Tibial nerve (tissue), 4 donors: ENCODE measurements around the gene TMUB2. TPM values are rescaled to one million over a fixed set of nuclear protein-coding genes. Genes with fewer than 3 reads are reported as not detected.

Source experiments
- DNase-seq, 2 donors: peaks; one replicate each; pipeline ENCODE4 v3.0.0-alpha.2; 2019; ENCODE audit warnings: low spot score in 2 of 2
- H3K27ac ChIP-seq, 4 donors: fragments of 200-600 bp; sonication (generic) in 3 of 4; one replicate each; pipeline ENCODE4 v1.5.1; 2017 to 2019; ENCODE audit warnings: mild to moderate bottlenecking in 1 of 4
- H3K27me3 ChIP-seq, 2 donors: fragments of 200-600 bp; sonication (generic) in 1 of 2; one replicate each; pipeline versions ENCODE4 v1.5.1 to v1.6.0; 2017 to 2019
- H3K36me3 ChIP-seq, 3 donors: fragments of 200-600 bp; sonication (generic); one replicate each; pipeline ENCODE4 v1.5.1; 2018 to 2019
- H3K4me1 ChIP-seq, 4 donors: fragments of 200-600 bp; sonication (generic) in 3 of 4; one replicate each; pipeline ENCODE4 v1.5.1; 2017 to 2019
- H3K4me3 ChIP-seq, 4 donors: fragments of 200-600 bp; sonication (generic) in 3 of 4; one replicate each; pipeline ENCODE4 v1.5.1; 2017 to 2019; ENCODE audit warnings: mild to moderate bottlenecking in 1 of 4, moderate library complexity in 1 of 4
- H3K9me3 ChIP-seq, 4 donors: fragments of 200-600 bp; sonication (generic) in 3 of 4; one replicate each; pipeline ENCODE4 v1.5.1; 2017 to 2019
- EP300 ChIP-seq, 2 donors: sonication (generic); formaldehyde crosslinking; IDR thresholded peaks; one replicate each; pipeline ENCODE4 v1.6.1; 2017; ENCODE audit warnings: antibody characterized with exemption in 2 of 2, mild to moderate bottlenecking in 1 of 2
- POLR2A ChIP-seq, 2 donors: fragments of 450-650 bp; IDR thresholded peaks; one replicate each; pipeline ENCODE4 v1.6.1; 2017; ENCODE audit warnings: antibody characterized with exemption in 2 of 2, mild to moderate bottlenecking in 2 of 2, moderate library complexity in 2 of 2
- WGBS, 2 donors: methylation state at CpG; one replicate each; pipeline ENCODE4 v1.1.5; 2018; 5-methylcytosine and 5-hydroxymethylcytosine counted together
- total RNA-seq, 4 donors: library from RNA; depleted of rRNA; stranded (reverse); fragments of >200 nt; gene quantifications; one replicate each; pipeline ENCODE4 v1.1.0, GENCODE V29; 2016
- TF ChIP-seq, protein P1 (sequence below), 5 experiments: fragments of 200-600 bp in 3 of 5; fragments of 450-650 bp in 2 of 5; sonication (generic) in 3 of 5; IDR thresholded peaks; one replicate each; pipeline ENCODE4 v1.5.1; 2016 to 2019; ENCODE audit warnings: antibody characterized with exemption in 5 of 5, mild to moderate bottlenecking in 3 of 5, moderate library complexity in 2 of 5

The TMUB2 gene
- total RNA-seq, 4 donors from 2014 or later, result 28.6 to 41.2 (median 35.6) TPM

DNA sequence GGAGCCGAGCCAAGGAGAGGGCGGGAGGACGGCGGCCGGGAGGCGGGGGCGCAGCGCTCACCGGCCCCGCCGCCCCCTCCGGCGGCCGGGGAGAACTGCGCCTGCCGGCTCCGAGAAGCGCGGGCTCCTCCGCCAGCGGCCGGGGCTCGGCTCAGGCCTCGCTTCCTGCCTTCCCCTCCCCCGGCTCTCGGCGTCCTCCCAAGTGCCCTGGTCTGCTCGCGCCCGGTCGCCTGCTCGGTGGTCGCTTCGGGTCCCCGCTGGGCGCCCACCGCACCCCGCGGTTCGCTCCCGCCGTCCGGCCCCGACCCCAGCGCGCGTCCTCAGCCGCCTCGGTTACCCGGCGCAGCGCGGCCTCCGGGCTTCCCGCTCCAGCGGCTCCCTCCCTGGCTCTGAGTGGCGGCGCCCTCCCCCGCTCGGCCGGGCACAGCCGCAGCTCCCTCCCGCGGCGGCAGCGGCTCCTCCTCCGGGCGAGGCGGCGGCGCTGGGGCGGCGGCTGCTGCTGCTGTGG lies 32.4 kb downstream of the TMUB2 start:
- TF ChIP-seq, protein P1, sequence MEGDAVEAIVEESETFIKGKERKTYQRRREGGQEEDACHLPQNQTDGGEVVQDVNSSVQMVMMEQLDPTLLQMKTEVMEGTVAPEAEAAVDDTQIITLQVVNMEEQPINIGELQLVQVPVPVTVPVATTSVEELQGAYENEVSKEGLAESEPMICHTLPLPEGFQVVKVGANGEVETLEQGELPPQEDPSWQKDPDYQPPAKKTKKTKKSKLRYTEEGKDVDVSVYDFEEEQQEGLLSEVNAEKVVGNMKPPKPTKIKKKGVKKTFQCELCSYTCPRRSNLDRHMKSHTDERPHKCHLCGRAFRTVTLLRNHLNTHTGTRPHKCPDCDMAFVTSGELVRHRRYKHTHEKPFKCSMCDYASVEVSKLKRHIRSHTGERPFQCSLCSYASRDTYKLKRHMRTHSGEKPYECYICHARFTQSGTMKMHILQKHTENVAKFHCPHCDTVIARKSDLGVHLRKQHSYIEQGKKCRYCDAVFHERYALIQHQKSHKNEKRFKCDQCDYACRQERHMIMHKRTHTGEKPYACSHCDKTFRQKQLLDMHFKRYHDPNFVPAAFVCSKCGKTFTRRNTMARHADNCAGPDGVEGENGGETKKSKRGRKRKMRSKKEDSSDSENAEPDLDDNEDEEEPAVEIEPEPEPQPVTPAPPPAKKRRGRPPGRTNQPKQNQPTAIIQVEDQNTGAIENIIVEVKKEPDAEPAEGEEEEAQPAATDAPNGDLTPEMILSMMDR (IDR thresholded peaks at IDR 0.05), result peak; percentile 52 to 90 (median 81)
- TF ChIP-seq EP300 (IDR thresholded peaks at IDR 0.05) (no peak), POLR2A (IDR thresholded peaks at IDR 0.05) (peak in 1 of 2 donors; percentile 19)
- 0% methylated on average over 12 to 13 of the region's 73 CpGs for WGBS, 2 donors
- Histone ChIP-seq H3K4me1 (peaks cover 4 to 57% (median 38%) of the 10 kb centered on the region in 4 donors), H3K4me3 (peak overlapping the region; percentile 50 to 85 (median 76)), H3K27ac (peak overlapping the region; percentile 95 to 99 (median 98)), H3K9me3 (no peaks in the 10 kb centered on the region), H3K27me3 (no peaks in the 10 kb centered on the region), H3K36me3 (peaks cover 0 to 25% (median 16%) of the 10 kb centered on the region in 3 donors)
- peak in 1 of 2 donors; percentile 31 for DNase-seq

DNA sequence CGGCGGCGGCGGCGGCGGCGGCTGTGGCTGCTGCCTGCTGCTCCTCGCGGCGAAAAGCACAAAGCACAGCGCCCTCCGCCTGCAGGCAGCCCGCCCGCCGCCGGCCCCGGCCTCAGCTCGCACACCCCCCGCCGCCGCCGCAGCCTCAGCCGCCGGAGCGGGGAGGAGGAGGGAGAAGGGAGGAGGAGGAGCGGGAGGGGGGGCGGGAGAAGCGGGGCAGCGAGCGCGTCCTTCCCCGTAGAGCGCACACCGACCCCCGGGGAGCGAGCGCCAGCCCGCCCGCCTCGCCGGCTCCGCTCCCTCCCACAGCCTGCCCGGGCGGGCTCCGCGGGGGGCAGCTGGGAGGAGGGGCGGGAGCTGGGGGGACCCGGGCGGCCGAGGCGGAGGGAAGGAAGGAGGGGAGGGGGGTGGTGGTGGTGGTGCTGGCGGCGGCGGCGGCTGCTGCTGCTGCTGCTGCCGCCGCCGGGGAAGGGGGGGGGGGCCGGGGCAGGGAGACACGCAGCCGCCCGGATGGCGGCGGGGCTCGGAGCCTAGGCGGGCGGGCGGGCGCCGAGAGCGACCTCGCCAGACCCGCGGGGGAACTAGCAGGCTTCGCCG lies 32.9 kb downstream of the TMUB2 start, which contains the start of gene UBTF:
Gene UBTF (minus strand): TSS at position 60 of the 597 bp plus-strand sequence. CDS start 1,446 bp downstream, outside the sequence.
- WGBS, 2 donors, result 0% methylated on average over 10 of the region's 76 CpGs; no CpG with 5 or more reads in 1 of the 2 donors
- Histone ChIP-seq H3K27me3 (no peaks in the 10 kb centered on the region), H3K27ac (peak within 1 kb of the TSS; percentile 95 to 99 (median 98)), H3K36me3 (peaks cover 0 to 20% (median 15%) of the 10 kb centered on the region in 3 donors), H3K4me3 (peak within 1 kb of the TSS; percentile 76 to 95 (median 81)), H3K4me1 (peaks cover 4 to 59% (median 38%) of the 10 kb centered on the region in 4 donors), H3K9me3 (no peaks in the 10 kb centered on the region)
- no peak for DNase-seq
- TF ChIP-seq POLR2A (IDR thresholded peaks at IDR 0.05) (no peak), EP300 (IDR thresholded peaks at IDR 0.05) (no peak)
- TF ChIP-seq, protein P1 (IDR thresholded peaks at IDR 0.05), result no peak

- H3K36me3 ChIP-seq, result peaks cover 0 to 12% (median 8%) of the 10 kb centered on the region in 3 donors
- no peak for DNase-seq
- TF ChIP-seq, protein P1 (IDR thresholded peaks at IDR 0.05), result no peak
- TF ChIP-seq EP300 (IDR thresholded peaks at IDR 0.05), result peak in 1 of 2 donors; percentile 21
- no peak for TF ChIP-seq POLR2A (IDR thresholded peaks at IDR 0.05)
- no peaks in the 10 kb centered on the region for H3K27me3 ChIP-seq
- no peaks in the 10 kb centered on the region for H3K9me3 ChIP-seq
- 1% methylated on average over 55 to 61 of the region's 108 CpGs for WGBS, 2 donors
- peak overlapping the region; percentile 95 to 99 (median 98) for H3K27ac ChIP-seq
- peak overlapping the region; percentile 76 to 95 (median 81) for H3K4me3 ChIP-seq
- H3K4me1 ChIP-seq, result peaks cover 4 to 57% (median 38%) of the 10 kb centered on the region in 4 donors
Measured at GRCh38 chr17:44220213-44221083, 33.7 kb downstream of the TMUB2 start.

- WGBS, 2 donors, result 1% methylated on average over 31 to 50 of the region's 54 CpGs
- no peaks in the 10 kb centered on the region for H3K27me3 ChIP-seq
- peaks cover 0 to 4% (median 0%) of the 10 kb centered on the region in 3 donors for H3K36me3 ChIP-seq
- DNase-seq, result peak; percentile 54 to 55
- H3K9me3 ChIP-seq, result no peaks in the 10 kb centered on the region
- peak in 1 of 2 donors; percentile 27 for TF ChIP-seq EP300 (IDR thresholded peaks at IDR 0.05)
- TF ChIP-seq POLR2A (IDR thresholded peaks at IDR 0.05), result no peak
- TF ChIP-seq, protein P1 (IDR thresholded peaks at IDR 0.05), result peak in 1 of 5 experiments; percentile 4
- peaks cover 4 to 49% (median 38%) of the 10 kb centered on the region in 4 donors for H3K4me1 ChIP-seq
- H3K4me3 ChIP-seq, result peak overlapping the region; percentile 76 to 95 (median 81)
- H3K27ac ChIP-seq, result peak overlapping the region; percentile 95 to 99 (median 98)
Measured at GRCh38 chr17:44221084-44221861, 34.5 kb downstream of the TMUB2 start.
